T-helper 9 cell (primary cell): Measurements from ENCODE around the gene EGFL7.
"Not testable (repeated sequence)": the region's sequence is repeated elsewhere in the genome, so short reads cannot be mapped to it uniquely, and the experiment has no call there.

ENCODE experiments used
- DNase-seq: peaks from one replicate; pipeline ENCODE4 v3.0.0-alpha.2; 2020

Gene EGFL7

DNA sequence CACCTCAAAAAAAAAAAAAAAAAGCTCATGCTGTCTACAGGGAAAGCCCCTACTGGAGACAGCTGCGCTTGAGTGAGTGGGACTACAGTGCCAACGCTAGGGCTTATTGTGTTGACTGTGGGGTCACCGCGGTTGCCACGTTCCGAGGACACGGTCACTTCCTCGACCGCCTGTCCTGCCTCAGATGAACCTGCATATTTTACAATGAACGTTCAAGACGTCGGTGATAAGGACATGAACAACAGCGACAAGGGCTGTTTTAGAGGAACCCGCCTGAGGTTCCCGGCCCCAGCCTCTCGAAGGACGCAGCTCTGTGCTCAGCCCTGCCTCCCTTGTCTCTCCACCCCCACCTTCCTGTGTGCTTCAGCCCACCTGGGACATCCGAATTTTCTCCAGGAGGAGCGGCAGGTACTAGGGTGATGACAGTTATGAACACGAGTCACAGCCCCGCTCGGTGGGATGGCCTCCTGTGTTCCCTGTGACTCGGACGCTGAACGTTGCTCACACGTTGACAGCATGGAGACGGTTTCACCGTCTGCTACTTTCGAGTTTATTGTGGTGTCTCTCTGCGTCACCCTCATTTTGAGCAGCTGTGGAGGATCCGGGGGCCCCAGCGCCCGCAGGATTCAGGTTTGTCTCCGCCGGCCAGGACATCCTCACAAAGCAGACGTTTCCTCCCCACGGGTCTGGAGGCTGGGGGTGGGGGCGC, 38.4 kb downstream of the EGFL7 start:
- peak; percentile 35 for DNase-seq

DNA sequence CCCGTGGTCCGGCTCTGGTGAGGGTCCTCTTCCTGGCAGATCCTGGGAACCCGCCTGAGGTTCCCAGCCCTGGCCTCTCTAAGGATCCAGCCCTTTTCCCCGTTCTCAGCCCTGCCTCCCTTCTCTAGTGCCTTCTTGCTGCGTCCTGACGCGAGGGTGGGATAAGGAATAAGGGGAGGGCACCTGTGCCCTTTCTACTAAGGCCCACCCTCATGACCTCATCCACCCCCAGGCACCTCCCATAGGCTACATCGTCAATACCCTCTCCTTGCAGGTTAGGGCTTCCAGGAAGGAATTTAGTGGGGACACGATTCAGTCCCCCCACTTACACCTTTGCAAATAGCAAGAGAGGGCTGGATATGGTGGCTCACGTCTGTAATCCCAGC, 38.9 kb downstream of the EGFL7 start:
- DNase-seq, result no peak

DNA sequence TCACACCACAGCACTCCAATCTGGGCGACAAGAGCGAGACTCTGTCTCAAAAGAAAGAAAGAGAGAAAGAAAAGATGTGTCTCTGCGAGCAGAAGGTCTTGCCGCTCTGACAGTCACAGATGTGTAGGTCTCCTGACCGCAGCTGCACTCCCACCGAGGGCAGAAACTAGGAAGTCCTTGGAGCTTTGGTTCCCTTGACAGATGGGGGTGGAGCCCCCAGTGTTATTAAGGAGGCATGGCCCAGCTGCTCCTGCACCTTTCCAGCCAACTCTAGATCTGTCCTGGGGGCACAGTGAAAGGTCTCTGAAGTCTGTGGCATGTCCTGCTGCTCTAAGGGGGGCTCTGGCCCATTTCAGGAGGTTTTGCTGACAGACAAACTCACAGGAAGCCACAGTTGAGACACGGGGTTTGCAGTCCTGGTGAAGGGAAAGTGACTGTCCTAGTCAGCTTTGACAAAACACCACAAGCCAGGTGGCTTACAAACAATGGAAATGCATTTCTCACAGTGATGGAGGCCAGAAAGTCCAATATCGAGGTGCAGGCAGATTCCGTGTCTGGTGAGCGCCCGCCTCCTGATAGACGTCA, 40.7 kb downstream of the EGFL7 start:
- DNase-seq, result no peak

DNA sequence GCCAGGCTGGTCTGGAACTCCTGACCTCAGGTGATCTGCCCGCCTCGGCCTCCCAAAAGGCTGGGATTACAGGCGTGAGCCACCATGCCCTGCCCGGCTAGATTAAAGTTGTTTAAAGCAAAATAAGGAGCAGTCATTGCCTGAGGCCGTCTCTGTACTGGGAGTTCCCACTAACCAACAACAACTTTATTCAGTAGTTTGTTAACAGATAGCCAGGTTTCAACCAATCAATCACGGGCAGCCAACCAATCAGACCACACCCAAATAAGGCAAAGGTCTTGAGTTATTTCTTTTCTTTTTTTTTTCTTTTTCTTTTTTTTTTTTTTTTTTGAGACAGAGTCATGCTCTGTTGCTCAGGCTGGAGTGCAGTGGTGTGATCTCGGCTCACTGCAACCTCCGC, 42.0 kb downstream of the EGFL7 start:
- not testable (repeated sequence) for DNase-seq

DNA sequence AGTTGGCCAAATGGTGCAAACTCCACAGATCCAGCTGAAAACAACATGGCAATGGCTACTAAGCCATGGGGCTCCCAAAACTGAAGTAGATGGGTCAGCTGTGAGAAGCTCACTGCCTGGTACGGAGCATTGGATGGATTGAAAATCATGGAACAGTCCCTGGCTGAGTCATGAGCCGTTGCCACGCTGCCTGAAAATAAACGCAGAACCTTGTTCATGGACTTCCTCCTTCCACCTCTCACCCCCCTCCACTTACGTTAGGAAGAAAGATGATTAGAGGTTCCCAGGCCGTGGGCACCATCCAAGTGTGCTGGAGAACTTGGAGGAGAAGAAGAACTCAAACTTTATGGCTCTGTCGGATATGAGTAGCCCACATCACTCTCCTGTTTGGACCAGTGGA, 42.8 kb downstream of the EGFL7 start:
- no peak for DNase-seq

DNA sequence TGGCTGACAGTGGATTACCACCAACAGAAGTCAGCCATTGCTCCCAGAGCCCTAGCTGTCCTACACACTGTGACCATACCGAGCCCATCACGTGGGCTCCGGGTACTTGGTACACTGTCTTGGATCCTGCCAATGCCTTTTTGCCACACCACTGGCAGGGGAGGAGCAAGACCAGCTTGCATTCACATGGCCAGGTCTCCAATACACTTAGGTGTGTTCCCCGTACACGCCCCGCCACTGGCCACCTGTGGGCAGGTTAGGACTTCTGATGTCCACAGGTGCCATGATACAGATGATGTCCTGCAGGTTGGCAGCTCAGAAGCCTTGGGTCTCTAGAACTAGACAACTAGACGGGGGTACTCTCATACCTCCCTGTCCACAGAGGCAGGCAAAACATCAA, 44.3 kb downstream of the EGFL7 start:
- DNase-seq, result no peak

DNA sequence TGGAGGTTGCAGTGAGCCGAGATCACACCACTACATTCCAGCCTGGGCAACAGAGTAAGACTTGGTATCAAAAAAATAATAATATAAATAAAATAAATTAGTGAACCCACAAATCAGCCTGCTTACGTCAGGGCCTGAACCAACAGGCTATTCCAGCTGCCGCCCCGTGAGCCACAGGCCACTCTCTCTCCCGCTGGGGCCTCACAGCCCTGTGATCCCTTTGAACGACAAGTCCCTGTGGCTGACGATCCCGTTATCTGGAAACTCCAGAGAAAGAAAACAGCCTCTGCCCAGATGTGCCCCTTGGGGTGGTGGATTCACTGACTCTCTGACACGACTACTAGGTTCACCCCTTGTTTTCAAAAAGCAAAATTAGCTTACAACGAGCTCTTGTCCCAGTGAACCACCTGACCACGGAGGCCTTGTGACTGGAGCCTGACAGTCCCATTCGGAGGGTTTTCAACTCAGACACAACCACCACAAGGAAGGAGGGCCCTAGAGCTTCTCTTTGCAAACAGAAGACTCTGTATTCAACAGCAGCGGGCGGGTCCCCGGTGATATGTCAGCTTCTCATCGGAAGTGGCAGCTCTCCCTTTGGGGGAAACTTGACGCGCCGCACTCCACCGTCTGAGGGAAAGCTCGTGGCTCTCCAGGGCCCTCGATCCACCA, 45.3 kb downstream of the EGFL7 start:
- DNase-seq, result no peak

DNA sequence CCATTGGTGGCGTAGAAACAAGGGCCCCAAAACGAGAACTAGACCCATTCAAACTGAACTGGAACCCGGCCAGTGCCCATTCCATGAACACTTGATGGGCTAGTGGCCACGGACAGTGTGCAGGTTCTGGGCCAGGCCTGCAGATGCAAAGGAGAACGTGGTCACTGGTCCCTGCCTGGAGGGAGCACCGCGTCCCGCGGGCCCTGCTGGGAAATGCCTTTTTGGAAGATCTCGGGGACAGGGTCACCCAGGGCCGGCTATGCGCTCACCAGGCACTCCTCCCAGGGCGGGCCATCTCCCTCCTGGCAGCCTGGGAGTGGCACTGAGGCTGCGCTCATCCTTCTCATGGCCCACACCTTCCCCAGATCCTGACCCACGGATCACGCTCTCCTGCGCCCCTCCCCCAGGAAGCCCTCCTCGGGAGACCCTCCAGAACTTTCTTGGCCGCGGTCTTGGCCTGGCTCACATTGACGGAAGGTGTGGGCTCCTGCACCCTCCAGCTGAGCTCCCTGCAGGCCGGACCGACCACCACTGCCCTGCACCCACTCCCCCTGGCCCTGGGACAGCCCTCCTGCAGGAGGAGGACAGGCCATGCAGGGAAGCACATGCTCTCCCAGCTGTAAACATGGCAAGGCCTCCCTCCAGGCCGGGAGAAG, 46.9 kb downstream of the EGFL7 start:
- no peak for DNase-seq

DNA sequence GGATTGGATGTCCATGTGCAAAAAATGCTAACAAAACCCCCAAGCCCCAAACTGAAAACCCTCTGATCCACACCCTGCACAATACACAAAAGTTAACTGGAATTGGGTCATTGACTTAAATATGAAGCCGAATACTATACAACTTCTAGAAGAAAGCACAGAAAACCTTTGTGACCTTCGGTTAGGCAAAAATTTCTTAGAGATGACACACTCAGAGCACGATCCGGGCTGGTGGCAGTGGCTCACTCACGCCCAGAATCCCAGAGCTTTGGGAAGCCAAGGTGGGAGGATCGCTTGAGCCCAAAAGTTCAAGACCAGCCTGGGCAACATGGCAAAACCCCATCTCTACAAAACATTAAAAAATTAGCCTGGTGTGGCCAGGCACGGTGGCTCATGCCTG, 47.8 kb downstream of the EGFL7 start:
- DNase-seq, result no peak

DNA sequence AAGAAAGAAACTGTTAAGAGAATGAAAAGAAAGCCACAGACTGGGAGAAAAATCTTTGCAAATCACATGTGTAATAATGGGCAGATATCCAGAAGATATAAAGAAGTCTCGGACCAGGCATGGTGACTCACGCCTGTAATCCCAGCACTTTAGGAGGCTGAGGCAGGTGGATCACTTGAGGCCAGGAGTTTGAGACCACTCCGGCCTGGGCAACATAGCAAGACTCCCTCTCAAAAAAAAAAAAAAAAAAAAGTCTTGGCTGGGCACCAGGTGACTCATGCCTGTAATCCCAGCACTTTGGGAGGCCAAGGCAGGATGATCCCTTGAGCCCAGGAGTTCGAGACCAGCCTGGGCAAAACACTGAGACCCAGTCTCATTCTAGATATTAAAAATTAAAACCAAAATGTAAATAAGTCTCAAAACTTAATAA, 48.5 kb downstream of the EGFL7 start:
- not testable (repeated sequence) for DNase-seq

DNA sequence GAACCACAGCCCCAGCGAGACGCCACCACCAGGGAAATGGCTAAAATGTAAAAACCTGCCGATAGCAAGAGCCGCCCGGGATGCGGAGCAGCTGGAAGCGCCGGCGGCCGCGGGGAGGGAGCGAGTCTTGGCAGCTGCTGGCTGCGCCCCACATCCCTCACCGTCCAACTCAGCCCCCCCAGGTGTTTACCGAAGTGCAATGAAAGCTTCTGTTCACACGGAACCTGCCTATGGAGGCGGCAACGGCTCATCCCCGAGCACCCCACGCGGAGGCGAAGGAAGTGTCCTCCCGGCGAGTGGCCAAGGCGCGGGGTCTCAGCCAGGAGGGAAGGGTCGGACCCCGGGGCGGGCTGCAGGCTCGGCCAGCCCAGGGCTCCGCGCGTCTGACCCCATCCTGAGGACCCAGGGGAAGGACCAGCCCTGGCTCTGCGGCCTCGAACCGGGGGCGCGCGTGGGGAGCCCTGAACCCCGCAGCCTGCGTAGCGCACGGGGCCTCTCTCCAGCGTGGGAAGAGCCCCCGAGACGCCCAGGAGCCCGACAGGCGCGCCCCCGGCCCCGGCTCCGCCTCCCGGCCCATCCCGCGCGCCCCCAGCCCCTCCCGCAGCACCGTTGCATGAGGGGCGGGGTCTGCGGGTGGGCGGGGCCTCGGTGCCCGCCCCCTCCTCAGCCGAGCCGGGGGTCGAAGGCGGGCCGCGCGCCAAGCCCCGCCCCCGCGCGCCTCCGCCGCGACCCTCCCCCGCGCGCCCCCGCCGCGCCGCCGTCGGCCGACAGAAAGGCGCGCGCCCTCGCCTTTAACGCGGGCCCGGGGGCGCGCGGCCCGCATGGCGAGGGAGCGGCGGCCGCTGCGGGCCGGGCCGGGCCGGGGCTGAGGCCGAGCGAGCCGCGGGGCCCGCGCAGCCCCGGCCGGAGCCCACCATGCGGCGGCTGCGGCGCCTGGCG, 49.3 kb downstream of the EGFL7 start, which contains the start of gene DIPK1B:
DIPK1B (plus strand) TSS at position 822 of the 939 bp plus-strand sequence; CDS start at position 916, 94 bp downstream.
- no peak for DNase-seq

DNA sequence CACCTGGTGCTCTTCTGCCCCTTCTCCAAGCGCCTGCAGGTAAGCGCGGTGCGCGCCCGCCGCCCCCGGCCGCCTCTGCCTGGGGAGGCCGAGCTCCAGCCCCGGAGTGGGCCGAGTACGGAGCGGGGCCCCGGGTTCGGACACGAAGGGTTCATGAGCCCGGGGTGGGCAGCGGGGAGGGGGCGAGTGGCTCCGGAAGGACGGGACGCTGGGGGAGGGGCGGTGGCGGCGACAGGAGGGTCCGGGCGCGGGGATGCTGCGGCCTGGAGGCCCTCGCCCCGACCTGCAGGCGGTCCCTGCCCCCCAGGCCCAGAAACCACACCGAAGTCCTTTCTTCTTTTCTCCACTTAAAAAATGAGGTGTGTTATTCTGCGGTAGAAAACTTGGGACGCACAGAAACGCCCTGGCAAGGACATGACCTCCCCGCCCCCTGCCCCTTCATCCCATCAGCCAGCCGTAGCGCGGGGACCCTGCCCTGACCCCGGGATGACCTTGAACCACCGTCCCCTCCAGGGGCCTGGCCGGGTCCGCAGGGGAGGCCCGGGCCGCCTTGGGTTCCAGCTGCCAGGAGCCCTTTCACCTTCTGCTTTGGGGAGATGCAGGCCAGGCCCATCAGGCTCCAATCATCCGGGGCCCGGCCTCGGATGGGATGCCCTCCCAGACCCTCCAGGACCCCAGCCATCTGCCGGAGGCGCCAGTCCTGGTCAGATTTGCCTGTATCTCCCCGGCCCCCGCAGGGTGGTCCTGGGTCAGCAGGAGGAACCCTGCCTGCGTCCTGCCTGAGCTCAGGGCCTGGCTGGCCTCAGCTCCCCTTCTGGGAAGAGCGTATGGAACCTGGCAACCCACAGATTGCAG, 50.2 kb downstream of the EGFL7 start:
- no peak for DNase-seq

DNA sequence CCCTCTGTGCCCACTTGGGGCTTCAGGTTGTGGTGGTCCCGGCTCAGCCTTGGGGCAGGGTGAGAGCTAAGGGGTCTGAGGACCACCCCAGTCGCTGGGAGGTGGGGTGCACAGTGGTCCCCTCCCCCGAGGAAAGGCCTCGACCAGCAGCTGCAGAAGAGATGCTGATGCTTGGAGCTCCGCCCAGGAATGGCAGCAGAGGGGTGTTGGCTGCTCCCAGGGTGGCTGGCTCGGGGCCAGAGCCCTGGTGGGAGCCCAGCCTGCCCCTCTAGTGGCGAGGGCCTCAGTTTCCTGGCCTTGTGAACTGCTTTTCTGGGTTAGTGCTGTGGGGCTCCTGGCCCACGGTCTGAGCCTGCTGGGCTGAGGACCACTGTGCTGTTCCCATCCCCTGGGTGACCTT, 50.8 kb downstream of the EGFL7 start:
- DNase-seq, result no peak

DNA sequence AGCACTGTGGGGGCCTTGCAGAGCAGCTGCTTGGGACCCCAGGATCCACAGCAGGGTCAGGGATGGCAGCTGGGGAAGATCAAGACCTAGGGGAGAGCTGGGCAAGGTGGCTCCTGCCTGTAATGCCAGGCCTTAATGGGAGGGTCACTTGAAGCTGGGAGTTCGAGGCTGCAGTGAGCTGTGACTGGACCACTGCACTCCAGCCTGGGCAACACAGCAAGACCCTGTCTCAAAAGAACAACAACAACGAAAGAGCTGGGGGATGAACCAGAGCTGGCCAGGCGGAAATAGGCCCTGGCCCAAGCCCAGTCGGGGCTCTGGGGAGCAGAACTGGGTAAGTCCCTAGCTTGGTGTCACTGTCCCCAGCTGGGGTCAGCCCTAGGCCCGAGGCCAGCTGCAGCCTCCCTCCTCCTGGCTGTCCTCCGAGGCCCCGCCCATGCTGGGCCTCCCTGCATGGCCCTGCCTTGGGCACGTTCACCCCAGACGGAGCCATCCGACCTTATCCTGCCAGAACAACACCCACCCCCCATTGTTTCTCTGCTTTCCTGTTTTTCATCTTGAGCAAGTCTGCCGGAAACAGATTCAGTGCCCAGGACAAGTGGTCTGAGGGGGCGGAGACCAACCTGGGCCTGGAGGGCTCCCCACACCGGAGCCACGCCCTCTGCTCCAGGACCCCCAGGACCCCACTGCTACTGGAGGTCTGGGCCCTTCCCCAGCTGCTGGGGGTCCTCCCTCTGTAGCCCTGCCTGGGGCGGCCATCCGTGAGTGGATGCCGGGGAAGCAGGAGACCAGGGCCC, 51.6 kb downstream of the EGFL7 start:
- DNase-seq, result no peak

DNA sequence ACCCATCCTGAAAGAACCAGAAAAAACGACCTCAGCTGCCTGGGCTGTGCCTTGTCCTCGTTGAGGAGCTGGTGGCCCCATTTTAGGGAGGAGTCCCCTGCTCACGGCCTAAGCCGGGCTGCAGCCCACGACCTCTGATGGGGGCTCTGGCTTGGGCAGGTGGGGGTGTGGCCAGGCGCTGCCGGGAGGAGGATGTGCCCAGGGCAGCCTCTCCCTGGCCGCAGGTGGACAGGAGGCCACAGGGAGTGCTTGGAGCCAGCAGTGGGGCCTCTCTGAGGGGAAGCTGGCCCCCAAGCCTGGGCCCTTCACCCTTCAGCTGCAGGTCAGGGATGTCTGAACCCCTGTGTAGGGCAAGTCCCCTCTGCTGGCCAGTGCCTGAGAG, 52.2 kb downstream of the EGFL7 start:
- no peak for DNase-seq

DNA sequence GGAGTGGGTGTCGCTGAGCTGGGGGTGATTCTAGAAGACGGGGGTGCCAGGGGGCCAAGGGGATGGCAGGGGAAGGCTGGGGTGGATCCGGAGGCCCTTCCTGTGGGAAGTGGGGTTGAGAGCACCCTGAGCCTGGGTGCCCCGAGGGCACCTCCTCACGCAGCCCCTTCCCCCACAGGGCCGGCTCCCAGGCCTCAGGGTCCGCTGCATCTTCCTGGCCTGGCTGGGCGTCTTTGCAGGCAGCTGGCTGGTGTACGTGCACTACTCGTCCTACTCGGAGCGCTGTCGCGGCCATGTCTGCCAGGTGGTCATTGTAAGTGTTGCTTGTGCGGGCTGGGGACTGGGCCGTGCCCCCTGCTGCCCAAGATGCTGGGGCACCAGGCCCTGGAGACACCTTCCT, 54.7 kb downstream of the EGFL7 start:
- DNase-seq, result no peak

DNA sequence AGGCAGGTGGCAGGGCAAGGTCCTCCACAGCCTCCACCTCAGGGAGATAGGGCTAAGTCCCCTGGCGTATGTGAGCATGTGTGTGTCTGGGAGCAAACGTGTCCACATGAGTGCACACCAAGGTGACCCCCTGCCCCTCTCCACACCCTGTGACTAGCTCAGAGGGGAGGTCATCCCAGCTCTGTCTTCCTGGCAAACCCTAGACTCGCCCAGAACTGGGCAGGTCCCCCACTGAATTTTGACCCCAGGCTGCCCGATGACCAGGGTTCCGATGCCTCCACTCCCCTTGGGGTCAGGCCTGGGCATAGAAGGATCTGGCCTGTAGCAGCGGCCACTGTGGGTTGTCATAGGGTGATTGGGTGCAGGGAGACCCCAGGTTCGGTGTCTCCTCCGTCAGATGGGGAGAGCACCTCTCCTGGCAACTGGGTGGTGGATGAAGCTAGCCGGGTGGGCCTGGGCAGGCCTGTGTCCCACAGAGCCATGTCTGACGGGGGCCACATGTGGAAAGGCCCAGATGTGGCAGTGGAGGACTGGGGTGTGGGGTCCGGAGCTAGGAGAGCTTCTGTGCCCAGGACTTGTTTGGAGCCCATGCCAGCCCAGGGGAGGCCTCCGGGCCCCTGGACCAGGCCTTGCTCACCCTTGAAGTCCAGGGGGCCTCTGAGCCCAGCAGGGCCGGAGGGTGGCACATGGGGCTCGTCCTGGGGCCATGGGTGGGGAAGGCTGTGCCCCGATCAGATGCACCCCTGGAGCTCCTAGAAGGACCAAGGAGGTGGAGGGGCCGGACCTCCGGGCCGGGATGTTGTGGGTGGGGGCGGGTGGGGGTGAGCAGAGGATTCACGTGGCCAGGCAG, 55.9 kb downstream of the EGFL7 start:
- DNase-seq, result no peak

DNA sequence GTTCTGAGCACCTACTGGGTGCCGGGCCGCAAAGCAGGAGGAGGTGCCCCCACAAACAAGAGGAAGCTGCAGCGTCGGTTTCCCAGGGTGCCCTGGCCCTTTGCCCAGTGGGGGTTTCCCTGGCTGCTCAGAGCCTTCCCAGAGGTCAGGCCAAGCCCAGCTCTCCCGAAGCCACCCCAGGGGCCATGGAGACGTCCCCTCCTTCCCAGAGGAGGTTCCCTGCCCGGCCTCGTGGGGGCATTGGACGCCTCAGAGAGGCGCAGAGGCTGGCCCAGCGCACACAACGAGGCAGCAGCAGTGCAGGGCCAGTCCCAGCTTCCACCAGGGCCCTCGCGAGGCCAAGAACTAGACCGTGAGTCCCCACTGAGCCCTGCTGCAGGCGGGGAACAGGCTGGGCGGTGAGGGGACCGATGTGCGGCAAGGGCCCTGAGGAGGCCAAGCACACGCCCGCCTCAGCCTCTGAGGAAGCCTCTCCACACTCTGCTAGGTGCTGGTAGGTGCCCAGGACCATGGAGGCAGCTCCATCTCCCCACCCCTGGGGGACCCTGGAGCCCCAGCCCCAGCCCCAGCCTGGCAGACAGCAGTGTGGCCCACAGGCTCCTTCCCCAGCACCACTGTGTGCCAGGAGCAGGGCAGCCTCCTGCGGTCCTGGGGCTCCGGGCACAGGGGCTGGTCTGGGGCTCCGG, 56.6 kb downstream of the EGFL7 start:
- DNase-seq, result no peak
